ENCODE measurements around the gene AMOTL1.

- TF ChIP-seq REST (IDR thresholded peaks at IDR 0.05; ENCODE audit: low read depth, low read length) = no peak
- no peak for TF ChIP-seq NRF1 (IDR thresholded peaks at IDR 0.05; ENCODE audit: low read depth, low read length)
- TF ChIP-seq CTCF (IDR thresholded peaks at IDR 0.05) = no peak
Observed at GRCh38 chr11:94738746-94739145, 29.4 kb upstream of the AMOTL1 start.
